Amniotic epithelial cell (primary cell): ENCODE data around the gene BPI.
"Not testable (repeated sequence)": the region's sequence is repeated elsewhere in the genome, so short reads cannot be mapped to it uniquely, and the experiment has no call there.

Source experiments
- DNase-seq: peaks from one replicate; pipeline ENCODE4 v3.0.0-alpha.2; 2010; ENCODE audit warnings: low read depth

The BPI gene

GRCh38 chr20:38336726-38337125, 32.8 kb downstream of the BPI start:
- no peak for DNase-seq

GRCh38 chr20:38337561-38338140, 33.7 kb downstream of the BPI start:
- peak; percentile 22 for DNase-seq

GRCh38 chr20:38338849-38339520, 35.0 kb downstream of the BPI start:
- peak; percentile 35 for DNase-seq

- DNase-seq = not testable (repeated sequence)
Observed at GRCh38 chr20:38339521-38339896, 35.6 kb downstream of the BPI start.

- DNase-seq = no peak
Observed at GRCh38 chr20:38339997-38340396, 36.0 kb downstream of the BPI start.

- DNase-seq = no peak
Observed at GRCh38 chr20:38340693-38341092, 36.7 kb downstream of the BPI start.

- no peak for DNase-seq
Observed at GRCh38 chr20:38342216-38342615, 38.3 kb downstream of the BPI start.

GRCh38 chr20:38342713-38343310, 38.9 kb downstream of the BPI start:
- no peak for DNase-seq

- DNase-seq = no peak
Observed at GRCh38 chr20:38343311-38344106, 39.6 kb downstream of the BPI start.

- DNase-seq = no peak
Observed at GRCh38 chr20:38344107-38344701, 40.2 kb downstream of the BPI start.

GRCh38 chr20:38345643-38346042, 41.7 kb downstream of the BPI start:
- DNase-seq = no peak

GRCh38 chr20:38346247-38346651, 42.3 kb downstream of the BPI start, which contains the start of gene LBP:
Gene LBP (plus strand): TSS chr20:38346482. CDS start chr20:38346517, 35 bp downstream.
- DNase-seq = no peak

GRCh38 chr20:38346741-38347140, 42.8 kb downstream of the BPI start:
- no peak for DNase-seq

GRCh38 chr20:38349856-38350255, 45.9 kb downstream of the BPI start:
- no peak for DNase-seq

GRCh38 chr20:38350879-38351775, 47.2 kb downstream of the BPI start:
- no peak for DNase-seq

GRCh38 chr20:38353316-38353715, 49.4 kb downstream of the BPI start:
- DNase-seq = no peak

GRCh38 chr20:38354227-38354626, 50.3 kb downstream of the BPI start:
- no peak for DNase-seq

GRCh38 chr20:38355161-38356012, 51.4 kb downstream of the BPI start:
- DNase-seq = no peak

- peak; percentile 29 for DNase-seq
Observed at GRCh38 chr20:38357653-38358207, 53.8 kb downstream of the BPI start.

- DNase-seq = no peak
Observed at GRCh38 chr20:38358556-38358955, 54.6 kb downstream of the BPI start.
